Rectal smooth muscle tissue (tissue), 1 donor: ENCODE results near the gene COA4.

Experiments used
- H3K27ac ChIP-seq: one replicate; pipeline ENCODE4 v1.7.0; 2013; ENCODE audit warnings: low read depth, low read length, inconsistent platforms
- H3K27me3 ChIP-seq: one replicate; pipeline ENCODE4 v1.7.0; 2013; ENCODE audit warnings: low read length; ENCODE audit not compliant: control insufficient read depth, insufficient read depth
- H3K36me3 ChIP-seq: one replicate; pipeline ENCODE4 v1.7.0; 2013; ENCODE audit warnings: low read length; ENCODE audit not compliant: control insufficient read depth, insufficient read depth
- H3K4me1 ChIP-seq: one replicate; pipeline ENCODE4 v1.7.0; 2013; ENCODE audit warnings: low read length; ENCODE audit not compliant: control insufficient read depth, insufficient read depth
- H3K4me3 ChIP-seq: one replicate; pipeline ENCODE4 v1.7.0; 2013; ENCODE audit warnings: low read length
- H3K9ac ChIP-seq: one replicate; pipeline ENCODE4 v1.7.0; 2013; ENCODE audit warnings: low read length

The COA4 gene

GRCh38 chr11:73876424-73877310 lies at the start of gene COA4, which contains the start of gene PAAF1:
Gene COA4 (minus strand): TSS chr11:73876846. CDS start chr11:73873378, 3,468 bp downstream.
Gene PAAF1 (plus strand): TSS chr11:73876999. CDS start chr11:73877022, 23 bp downstream.
- peak within 1 kb of the TSS; percentile 100 for H3K4me3 ChIP-seq
- no peaks in the 10 kb centered on the region for H3K27me3 ChIP-seq

GRCh38 chr11:73921180-73921579 lies 44.5 kb upstream of the COA4 start:
- Histone ChIP-seq H3K9ac (no peak overlapping the region), H3K4me1 (no peaks in the 10 kb centered on the region), H3K27ac (no peak overlapping the region), H3K27me3 (no peaks in the 10 kb centered on the region), H3K4me3 (no peak overlapping the region), H3K36me3 (peaks cover 11% of the 10 kb centered on the region)

More at GRCh38 chr11:73876424-73877310, at the start of gene COA4, which contains the start of gene PAAF1:
- Histone ChIP-seq H3K4me1 (peaks cover 16% of the 10 kb centered on the region), H3K36me3 (peaks cover 5% of the 10 kb centered on the region), H3K9ac (peak within 1 kb of the TSS; percentile 85), H3K27ac (peak within 1 kb of the TSS; percentile 91)

GRCh38 chr11:73916435-73916834 lies 39.8 kb upstream of the COA4 start:
- Histone ChIP-seq H3K9ac (no peak overlapping the region), H3K27me3 (no peaks in the 10 kb centered on the region), H3K27ac (no peak overlapping the region), H3K4me1 (no peaks in the 10 kb centered on the region), H3K36me3 (peaks cover 22% of the 10 kb centered on the region), H3K4me3 (no peak overlapping the region)

GRCh38 chr11:73914284-73914683 lies 37.6 kb upstream of the COA4 start:
- H3K27ac ChIP-seq, result no peak overlapping the region
- H3K4me3 ChIP-seq, result no peak overlapping the region
- H3K9ac ChIP-seq, result no peak overlapping the region
- H3K4me1 ChIP-seq, result no peaks in the 10 kb centered on the region
- peaks cover 20% of the 10 kb centered on the region for H3K36me3 ChIP-seq
- no peaks in the 10 kb centered on the region for H3K27me3 ChIP-seq

- Histone ChIP-seq H3K27ac (no peak overlapping the region), H3K36me3 (peaks cover 14% of the 10 kb centered on the region), H3K4me1 (no peaks in the 10 kb centered on the region), H3K4me3 (no peak overlapping the region), H3K27me3 (no peaks in the 10 kb centered on the region), H3K9ac (no peak overlapping the region)
Measured at GRCh38 chr11:73913472-73913871, 36.8 kb upstream of the COA4 start.

GRCh38 chr11:73912026-73912425 lies 35.4 kb upstream of the COA4 start:
- Histone ChIP-seq H3K36me3 (peaks cover 14% of the 10 kb centered on the region), H3K9ac (no peak overlapping the region), H3K4me1 (no peaks in the 10 kb centered on the region), H3K27me3 (no peaks in the 10 kb centered on the region), H3K4me3 (no peak overlapping the region), H3K27ac (no peak overlapping the region)

- Histone ChIP-seq H3K27ac (no peak overlapping the region), H3K4me1 (no peaks in the 10 kb centered on the region), H3K36me3 (peaks cover 4% of the 10 kb centered on the region)
Measured at GRCh38 chr11:73907191-73907590, 30.5 kb upstream of the COA4 start.

GRCh38 chr11:73902303-73902702 lies 25.7 kb upstream of the COA4 start:
- Histone ChIP-seq H3K27ac (no peak overlapping the region), H3K4me3 (no peak overlapping the region), H3K36me3 (peaks cover 10% of the 10 kb centered on the region), H3K27me3 (no peaks in the 10 kb centered on the region), H3K4me1 (no peaks in the 10 kb centered on the region), H3K9ac (no peak overlapping the region)

More at GRCh38 chr11:73907191-73907590, 30.5 kb upstream of the COA4 start:
- no peak overlapping the region for H3K9ac ChIP-seq
- no peak overlapping the region for H3K4me3 ChIP-seq
- H3K27me3 ChIP-seq, result no peaks in the 10 kb centered on the region

- Histone ChIP-seq H3K4me3 (no peak overlapping the region), H3K4me1 (no peaks in the 10 kb centered on the region), H3K27ac (no peak overlapping the region), H3K9ac (no peak overlapping the region), H3K36me3 (peaks cover 6% of the 10 kb centered on the region), H3K27me3 (no peaks in the 10 kb centered on the region)
Measured at GRCh38 chr11:73894725-73895335, 18.2 kb upstream of the COA4 start.

GRCh38 chr11:73893041-73893440 lies 16.4 kb upstream of the COA4 start:
- Histone ChIP-seq H3K4me1 (no peaks in the 10 kb centered on the region), H3K36me3 (peaks cover 2% of the 10 kb centered on the region), H3K27ac (no peak overlapping the region), H3K4me3 (no peak overlapping the region), H3K9ac (no peak overlapping the region), H3K27me3 (no peaks in the 10 kb centered on the region)

GRCh38 chr11:73889536-73889935 lies 12.9 kb upstream of the COA4 start:
- Histone ChIP-seq H3K9ac (no peak overlapping the region), H3K27me3 (no peaks in the 10 kb centered on the region), H3K27ac (no peak overlapping the region), H3K36me3 (peaks cover 2% of the 10 kb centered on the region), H3K4me3 (no peak overlapping the region), H3K4me1 (no peaks in the 10 kb centered on the region)

- H3K4me1 ChIP-seq, result no peaks in the 10 kb centered on the region
- no peaks in the 10 kb centered on the region for H3K27me3 ChIP-seq
- no peak overlapping the region for H3K27ac ChIP-seq
- H3K36me3 ChIP-seq, result peaks cover 2% of the 10 kb centered on the region
- no peak overlapping the region for H3K9ac ChIP-seq
- no peak overlapping the region for H3K4me3 ChIP-seq
Measured at GRCh38 chr11:73889019-73889418, 12.4 kb upstream of the COA4 start.
